ENCODE results near the gene VIM. TPM values are rescaled to one million over a fixed set of nuclear protein-coding genes. Genes with fewer than 3 reads are reported as not detected.
"Not testable (repeated sequence)": the region's sequence is repeated elsewhere in the genome, so short reads cannot be mapped to it uniquely, and the experiment has no call there.

The VIM gene
- total RNA-seq, 1 donor from 2014 or later, result 342 TPM

DNA sequence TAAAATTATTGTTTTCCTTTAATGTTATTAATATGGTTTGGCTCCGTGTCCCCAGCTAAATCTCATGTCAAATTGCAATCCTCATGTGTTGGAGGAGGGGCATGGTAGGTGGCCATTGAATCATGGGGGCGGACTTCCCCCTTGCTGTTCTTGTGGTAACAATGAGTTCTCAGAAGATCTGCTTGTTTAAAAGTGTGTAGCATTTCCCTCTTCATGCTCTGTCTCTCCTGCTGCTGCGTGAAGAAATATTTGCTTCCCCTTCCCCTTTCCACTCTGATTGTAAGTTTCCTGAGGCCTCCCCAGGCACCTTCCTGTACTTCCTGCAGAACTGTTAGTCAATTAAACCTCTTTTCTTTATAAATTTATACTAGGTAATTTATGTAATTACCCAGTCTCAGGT lies 27.5 kb downstream of the VIM start:
- H3K27ac Mint-ChIP-seq, result no peak overlapping the region
- peaks cover 13% of the 10 kb centered on the region for H3K4me1 Mint-ChIP-seq (ENCODE audit: low read depth)
- intact Hi-C loops (cut with micrococcal nuclease), result loop anchor here (5.0 kb wide), 1 partner anchor 193 kb away; no protein-coding TSS in a partner anchor
- DNase-seq (ENCODE audit: low spot score), result no peak
- H3K36me3 Mint-ChIP-seq (ENCODE audit: low read depth), result no peaks in the 10 kb centered on the region
- no peak overlapping the region for H3K4me3 Mint-ChIP-seq (ENCODE audit: low read depth)
- H3K27me3 Mint-ChIP-seq (ENCODE audit: low read depth), result peaks cover 12% of the 10 kb centered on the region
- H3K9me3 Mint-ChIP-seq, result peaks cover 3% of the 10 kb centered on the region

DNA sequence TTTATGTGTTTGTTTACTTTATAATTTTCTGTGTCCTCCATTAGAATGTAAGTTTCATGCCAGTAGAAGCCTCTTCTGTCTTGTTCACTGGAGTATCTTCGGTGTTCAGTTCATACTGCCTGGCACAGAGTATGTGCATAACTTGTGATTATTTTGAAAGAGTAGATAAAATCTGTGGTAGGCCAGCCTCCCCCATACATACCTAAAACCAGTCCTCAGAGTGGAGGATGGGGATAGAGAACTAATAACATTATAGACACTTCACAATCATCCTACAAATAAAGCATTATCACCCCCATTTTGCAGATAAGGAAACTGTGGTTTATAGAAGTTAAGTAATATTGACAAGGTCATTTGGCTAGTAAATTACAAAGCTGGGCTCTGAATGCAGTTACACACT lies 28.0 kb downstream of the VIM start:
- DNase-seq (ENCODE audit: low spot score), result no peak
- Mint-ChIP-seq H3K36me3 (ENCODE audit: low read depth) (no peaks in the 10 kb centered on the region), H3K27ac (no peak overlapping the region), H3K4me1 (ENCODE audit: low read depth) (peaks cover 13% of the 10 kb centered on the region), H3K9me3 (peaks cover 3% of the 10 kb centered on the region), H3K27me3 (ENCODE audit: low read depth) (peaks cover 12% of the 10 kb centered on the region), H3K4me3 (ENCODE audit: low read depth) (no peak overlapping the region)
- intact Hi-C loops (cut with micrococcal nuclease), result loop anchor here (5.0 kb wide), 1 partner anchor 194 kb away; no protein-coding TSS in a partner anchor

DNA sequence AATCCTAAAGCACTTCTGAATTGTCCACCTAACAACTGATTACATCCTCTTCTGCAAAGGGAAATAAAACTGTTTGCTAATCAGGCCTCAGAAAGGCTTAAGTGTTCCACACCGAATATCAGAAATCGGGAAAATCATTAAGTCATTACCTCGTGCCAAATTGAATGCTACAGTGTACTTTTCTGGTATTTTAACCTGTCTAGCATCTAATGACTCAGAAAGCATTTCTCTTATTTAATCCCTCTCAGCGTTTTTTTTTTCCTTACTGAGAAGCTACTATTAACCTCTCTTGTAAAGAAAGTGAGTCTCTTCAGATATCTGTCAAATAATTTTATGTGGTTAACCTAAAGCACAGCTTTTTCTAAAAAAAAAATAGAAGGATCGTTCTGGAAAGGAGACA lies 28.6 kb downstream of the VIM start:
- intact Hi-C loops (cut with micrococcal nuclease), result loop anchor here (1.0 to 5.0 kb wide), 5 partner anchors 26 to 428 kb away; no protein-coding TSS in a partner anchor
- Mint-ChIP-seq H3K9me3 (peaks cover 4% of the 10 kb centered on the region), H3K4me3 (ENCODE audit: low read depth) (no peak overlapping the region), H3K27me3 (ENCODE audit: low read depth) (peaks cover 12% of the 10 kb centered on the region), H3K27ac (no peak overlapping the region), H3K4me1 (ENCODE audit: low read depth) (peaks cover 13% of the 10 kb centered on the region), H3K36me3 (ENCODE audit: low read depth) (no peaks in the 10 kb centered on the region)
- no peak for DNase-seq (ENCODE audit: low spot score)

DNA sequence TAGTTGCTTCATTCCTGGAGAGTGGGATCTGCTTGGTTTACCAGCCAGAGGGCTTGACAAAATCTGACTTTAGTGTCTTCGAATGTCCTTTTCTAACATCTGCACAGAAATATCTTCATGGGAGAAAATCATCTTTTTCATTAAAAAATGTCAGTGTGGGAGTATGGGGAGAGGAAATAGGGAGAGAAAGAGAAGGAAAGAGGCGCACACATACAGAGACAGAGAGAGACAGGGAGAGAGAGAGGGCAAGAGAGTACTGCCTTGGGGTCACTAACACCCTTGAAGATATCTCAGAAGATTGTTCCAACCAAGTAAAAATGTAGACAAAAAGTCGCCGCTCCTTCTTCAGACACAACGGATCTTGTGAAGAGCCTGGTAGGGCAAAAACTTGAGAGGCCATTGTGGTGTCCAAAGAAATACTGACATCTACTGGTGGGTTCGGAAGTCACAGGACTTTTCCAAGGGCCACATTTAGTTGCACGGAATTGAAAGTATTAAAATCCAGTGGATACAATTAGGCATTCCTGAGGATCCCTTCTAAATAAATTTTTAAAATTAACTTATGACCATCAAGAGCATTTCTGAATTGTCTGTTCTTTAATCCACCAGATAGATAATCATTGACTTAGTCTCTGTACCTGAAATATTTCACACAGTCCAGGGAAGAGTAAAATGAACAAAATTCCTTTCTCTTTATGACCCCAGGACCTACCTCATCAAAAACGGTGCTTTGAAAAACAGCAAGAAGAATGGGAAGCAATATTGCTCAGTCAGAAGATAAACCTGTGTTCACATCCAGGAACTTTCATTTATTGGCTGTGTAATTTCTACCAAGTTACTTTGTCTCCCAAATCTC lies 29.7 kb downstream of the VIM start:
- H3K9me3 Mint-ChIP-seq, result peaks cover 10% of the 10 kb centered on the region
- peaks cover 12% of the 10 kb centered on the region for H3K27me3 Mint-ChIP-seq (ENCODE audit: low read depth)
- no peak overlapping the region for H3K27ac Mint-ChIP-seq
- DNase-seq (ENCODE audit: low spot score), result peak; percentile 40
- intact Hi-C loops (cut with micrococcal nuclease), result loop anchor here (1.0 to 5.0 kb wide), 5 partner anchors 27 to 429 kb away; no protein-coding TSS in a partner anchor
- H3K4me1 Mint-ChIP-seq (ENCODE audit: low read depth), result peaks cover 13% of the 10 kb centered on the region
- H3K36me3 Mint-ChIP-seq (ENCODE audit: low read depth), result no peaks in the 10 kb centered on the region
- no peak overlapping the region for H3K4me3 Mint-ChIP-seq (ENCODE audit: low read depth)

DNA sequence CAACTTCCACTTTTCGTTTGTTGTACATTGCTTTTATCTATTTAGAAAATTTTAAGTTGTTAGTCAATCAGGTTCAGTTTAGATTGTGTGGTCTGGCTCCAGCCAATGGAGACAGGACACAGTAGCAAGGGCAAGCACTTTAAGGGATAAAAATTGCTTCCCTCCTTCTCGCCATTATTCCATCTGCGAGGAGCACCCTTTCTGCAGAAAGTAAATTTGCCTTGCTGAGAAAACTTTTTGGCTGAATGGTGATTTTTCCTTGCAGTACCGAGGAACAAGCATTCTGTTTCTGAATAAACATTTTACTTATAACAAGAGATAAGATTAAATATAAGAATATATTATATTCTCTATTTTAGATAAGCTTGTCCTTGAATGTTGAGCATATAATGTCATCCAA lies 34.5 kb downstream of the VIM start:
- H3K27me3 Mint-ChIP-seq (ENCODE audit: low read depth), result no peaks in the 10 kb centered on the region
- no peak for DNase-seq (ENCODE audit: low spot score)
- H3K36me3 Mint-ChIP-seq (ENCODE audit: low read depth), result peaks cover 6% of the 10 kb centered on the region
- H3K4me1 Mint-ChIP-seq (ENCODE audit: low read depth), result peaks cover 2% of the 10 kb centered on the region
- H3K27ac Mint-ChIP-seq, result no peak overlapping the region
- H3K9me3 Mint-ChIP-seq, result peaks cover 33% of the 10 kb centered on the region
- H3K4me3 Mint-ChIP-seq (ENCODE audit: low read depth), result no peak overlapping the region
- intact Hi-C loops (cut with micrococcal nuclease), result no loop called here

DNA sequence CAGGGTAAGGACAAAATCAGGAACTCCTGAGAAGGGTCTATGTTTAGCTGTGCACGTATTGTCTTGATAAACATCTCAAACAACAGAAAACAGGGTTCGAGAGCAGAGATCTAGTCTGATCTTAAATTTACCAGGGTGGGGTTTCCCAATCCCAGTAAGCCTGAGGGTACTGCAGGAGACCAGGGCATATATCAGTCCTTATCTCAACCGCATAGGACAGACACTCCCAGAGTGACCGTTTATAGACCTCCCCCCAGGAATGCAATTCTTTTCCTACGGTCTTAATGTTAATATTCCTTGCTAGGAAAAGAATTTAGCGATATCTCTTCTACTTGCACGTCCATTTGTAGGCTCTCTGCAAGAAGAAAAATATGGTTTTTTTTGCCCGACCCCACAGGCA lies 35.5 kb downstream of the VIM start:
- intact Hi-C loops (cut with micrococcal nuclease), result no loop called here
- H3K27ac Mint-ChIP-seq, result no peak overlapping the region
- H3K36me3 Mint-ChIP-seq (ENCODE audit: low read depth), result peaks cover 6% of the 10 kb centered on the region

DNA sequence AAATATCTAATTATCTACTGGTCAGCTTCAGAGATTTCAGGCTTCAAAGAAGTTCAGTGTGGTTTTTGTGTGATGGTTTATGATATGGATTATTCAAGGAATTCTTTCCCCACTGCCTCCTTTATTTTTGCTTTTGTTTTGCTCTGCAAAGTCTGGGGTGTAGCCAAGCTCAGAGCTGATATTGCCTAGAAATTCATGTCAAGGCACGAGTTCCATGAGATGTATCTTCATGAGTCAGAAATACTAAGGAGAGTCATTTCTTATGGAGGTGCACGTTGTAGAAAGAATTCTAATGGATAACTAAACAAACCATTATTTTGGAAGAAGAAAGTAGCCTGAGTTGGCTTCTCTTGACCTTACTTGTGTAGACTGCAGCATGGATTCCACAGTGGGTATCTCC lies 37.4 kb downstream of the VIM start:
- no peak overlapping the region for H3K4me3 Mint-ChIP-seq (ENCODE audit: low read depth)
- intact Hi-C loops (cut with micrococcal nuclease), result no loop called here

More for the DNA sequence above, 35.5 kb downstream of the VIM start:
- H3K4me3 Mint-ChIP-seq (ENCODE audit: low read depth), result no peak overlapping the region
- H3K9me3 Mint-ChIP-seq, result peaks cover 33% of the 10 kb centered on the region
- peaks cover 6% of the 10 kb centered on the region for H3K27me3 Mint-ChIP-seq (ENCODE audit: low read depth)
- no peak for DNase-seq (ENCODE audit: low spot score)
- no peaks in the 10 kb centered on the region for H3K4me1 Mint-ChIP-seq (ENCODE audit: low read depth)

DNA sequence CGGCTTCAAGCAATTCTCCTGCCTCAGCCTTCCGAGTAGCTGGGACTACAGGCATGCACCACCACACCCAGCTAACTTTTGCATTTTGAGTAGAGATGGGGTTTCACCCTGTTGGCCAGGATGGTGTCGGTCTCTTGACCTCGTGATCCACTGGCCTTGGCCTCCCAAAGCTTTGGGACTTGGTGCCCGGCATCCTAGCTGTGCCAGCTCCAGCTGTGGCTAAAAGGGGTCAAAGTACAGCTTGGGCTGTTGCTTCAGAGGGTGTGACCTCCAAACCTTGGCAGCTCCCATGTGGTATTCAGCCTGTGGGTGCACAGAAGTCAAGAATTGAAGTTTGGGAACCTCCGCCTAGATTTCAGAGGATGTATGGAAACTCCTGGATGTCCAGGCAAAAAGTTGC lies 38.5 kb downstream of the VIM start:
- H3K36me3 Mint-ChIP-seq (ENCODE audit: low read depth); H3K4me3 Mint-ChIP-seq (ENCODE audit: low read depth); intact Hi-C loops (cut with micrococcal nuclease); H3K27ac Mint-ChIP-seq; H3K27me3 Mint-ChIP-seq (ENCODE audit: low read depth); DNase-seq (ENCODE audit: low spot score); H3K4me1 Mint-ChIP-seq (ENCODE audit: low read depth): not testable (repeated sequence)
- peaks cover 30% of the 10 kb centered on the region for H3K9me3 Mint-ChIP-seq

More for the DNA sequence above, 37.4 kb downstream of the VIM start:
- DNase-seq (ENCODE audit: low spot score), result no peak
- H3K36me3 Mint-ChIP-seq (ENCODE audit: low read depth), result peaks cover 6% of the 10 kb centered on the region
- no peaks in the 10 kb centered on the region for H3K4me1 Mint-ChIP-seq (ENCODE audit: low read depth)
- peaks cover 10% of the 10 kb centered on the region for H3K27me3 Mint-ChIP-seq (ENCODE audit: low read depth)
- H3K27ac Mint-ChIP-seq, result no peak overlapping the region
- H3K9me3 Mint-ChIP-seq, result peaks cover 30% of the 10 kb centered on the region

DNA sequence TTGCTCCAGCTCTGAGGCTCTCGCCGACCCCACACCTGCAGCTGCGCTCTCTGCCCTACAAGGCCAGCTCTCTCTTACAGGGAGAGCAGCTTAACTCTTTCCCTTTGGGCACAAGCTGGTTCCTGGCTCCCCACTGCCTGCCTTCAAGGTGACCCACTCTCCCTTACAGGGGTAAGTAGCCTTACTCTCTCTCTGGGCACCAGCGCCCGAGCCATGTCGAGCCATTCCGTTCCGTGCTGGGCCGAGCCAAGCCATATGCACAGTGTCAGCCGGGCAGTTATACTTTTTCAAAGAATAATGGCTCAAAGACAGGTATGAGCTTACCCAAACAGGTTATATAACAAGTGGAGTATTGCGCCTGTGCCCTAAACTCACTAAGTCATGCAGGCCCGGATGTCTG lies 44.6 kb downstream of the VIM start:
- intact Hi-C loops (cut with micrococcal nuclease), result no loop called here
- H3K36me3 Mint-ChIP-seq (ENCODE audit: low read depth), result no peaks in the 10 kb centered on the region
- no peak overlapping the region for H3K4me3 Mint-ChIP-seq (ENCODE audit: low read depth)
- peaks cover 2% of the 10 kb centered on the region for H3K4me1 Mint-ChIP-seq (ENCODE audit: low read depth)
- H3K27me3 Mint-ChIP-seq (ENCODE audit: low read depth), result peaks cover 10% of the 10 kb centered on the region
- no peak overlapping the region for H3K27ac Mint-ChIP-seq
- DNase-seq (ENCODE audit: low spot score), result no peak
- no peaks in the 10 kb centered on the region for H3K9me3 Mint-ChIP-seq

DNA sequence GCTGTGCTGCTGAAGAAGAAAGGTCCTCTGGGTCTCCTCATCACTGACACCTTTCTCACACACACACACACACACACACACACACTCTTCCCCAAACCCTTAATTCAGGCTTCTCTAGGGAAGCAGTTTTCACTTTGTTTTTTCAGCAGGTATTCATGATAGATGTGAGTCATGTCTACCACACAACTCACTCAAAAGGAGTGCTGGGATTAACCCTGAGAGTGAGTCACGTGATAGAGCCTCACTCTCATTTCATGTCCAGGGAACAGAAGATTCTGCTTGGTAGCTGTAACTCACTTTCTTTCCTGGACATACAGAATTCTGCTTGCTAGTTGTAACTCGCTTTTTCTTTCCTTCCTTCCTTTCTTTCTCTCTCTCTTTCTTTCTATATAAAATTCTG lies 45.4 kb downstream of the VIM start:
- no peak overlapping the region for H3K4me3 Mint-ChIP-seq (ENCODE audit: low read depth)
- intact Hi-C loops (cut with micrococcal nuclease), result no loop called here
- no peaks in the 10 kb centered on the region for H3K36me3 Mint-ChIP-seq (ENCODE audit: low read depth)
- H3K4me1 Mint-ChIP-seq (ENCODE audit: low read depth), result peaks cover 2% of the 10 kb centered on the region
- no peak for DNase-seq (ENCODE audit: low spot score)
- H3K9me3 Mint-ChIP-seq, result no peaks in the 10 kb centered on the region
- no peak overlapping the region for H3K27ac Mint-ChIP-seq
- peaks cover 3% of the 10 kb centered on the region for H3K27me3 Mint-ChIP-seq (ENCODE audit: low read depth)

DNA sequence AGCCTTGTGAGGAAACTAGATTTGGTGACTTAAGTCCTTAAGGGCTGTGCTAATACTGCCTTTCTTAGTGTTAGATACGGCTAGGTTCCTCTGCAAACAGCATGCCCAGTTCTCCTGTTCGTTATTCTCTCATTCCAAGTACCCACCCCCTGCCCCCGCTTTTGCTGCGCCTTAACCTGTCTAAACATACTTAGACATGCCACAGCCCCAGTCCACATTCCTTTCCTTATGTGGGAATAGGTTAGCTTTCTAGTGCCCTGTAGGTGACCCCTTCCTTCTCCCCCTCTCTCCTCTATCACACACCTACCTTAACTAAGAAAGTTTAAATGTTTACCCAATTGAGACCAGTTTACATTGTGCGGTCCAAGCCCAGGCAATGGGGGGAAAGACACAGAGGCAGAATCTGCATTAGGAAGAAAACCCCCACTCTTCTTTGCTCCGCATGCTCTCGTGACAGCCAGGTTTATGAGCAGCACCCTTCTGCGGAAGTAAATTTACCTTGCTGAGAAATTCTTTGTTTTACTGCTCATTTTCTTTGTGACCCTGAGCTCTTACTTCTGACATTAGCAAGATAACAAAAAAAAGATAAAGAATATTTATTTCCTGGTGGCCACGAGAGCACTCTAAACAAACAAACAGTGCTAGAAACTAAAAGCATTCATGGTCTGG lies 48.8 kb downstream of the VIM start:
- no peak for DNase-seq (ENCODE audit: low spot score)
- peaks cover 2% of the 10 kb centered on the region for H3K27me3 Mint-ChIP-seq (ENCODE audit: low read depth)
- intact Hi-C loops (cut with micrococcal nuclease), result no loop called here
- peaks cover 10% of the 10 kb centered on the region for H3K9me3 Mint-ChIP-seq
- peaks cover 2% of the 10 kb centered on the region for H3K4me1 Mint-ChIP-seq (ENCODE audit: low read depth)
- H3K36me3 Mint-ChIP-seq (ENCODE audit: low read depth), result no peaks in the 10 kb centered on the region
- H3K4me3 Mint-ChIP-seq (ENCODE audit: low read depth), result no peak overlapping the region
- no peak overlapping the region for H3K27ac Mint-ChIP-seq

DNA sequence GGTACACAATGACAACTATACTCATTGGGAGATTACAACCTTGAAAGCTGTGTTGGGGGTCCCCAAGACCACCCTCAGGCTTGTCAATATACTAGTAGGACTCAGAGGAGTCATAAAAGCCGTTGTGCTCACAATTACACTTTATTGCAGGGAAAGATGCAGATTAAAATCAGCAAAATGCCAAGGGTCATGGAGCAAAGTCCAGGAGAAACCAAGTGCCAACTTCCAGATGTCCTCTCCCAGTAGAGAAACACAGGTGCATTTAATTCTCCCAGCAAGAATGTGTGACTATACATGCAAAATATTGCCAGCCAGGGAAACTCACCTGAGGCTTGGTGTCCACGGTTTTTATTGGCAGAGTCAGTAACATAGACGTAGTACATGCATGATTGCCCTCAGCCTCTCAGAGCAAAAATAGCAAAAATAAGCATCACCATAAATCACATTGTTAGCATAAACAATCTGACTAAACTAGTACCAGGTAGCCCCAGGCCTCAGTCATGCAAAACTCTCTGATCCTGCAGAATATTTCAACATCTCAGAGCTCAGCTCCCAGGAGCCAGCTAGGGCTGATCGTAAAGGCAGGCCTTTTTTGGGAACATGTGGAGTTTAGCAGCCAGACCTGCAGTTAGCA lies 50.7 kb downstream of the VIM start:
- Mint-ChIP-seq H3K27me3 (ENCODE audit: low read depth) (peaks cover 2% of the 10 kb centered on the region), H3K36me3 (ENCODE audit: low read depth) (no peaks in the 10 kb centered on the region), H3K4me3 (ENCODE audit: low read depth) (no peak overlapping the region), H3K9me3 (peaks cover 13% of the 10 kb centered on the region), H3K4me1 (ENCODE audit: low read depth) (no peaks in the 10 kb centered on the region), H3K27ac (no peak overlapping the region)
- intact Hi-C loops (cut with micrococcal nuclease), result no loop called here
- no peak for DNase-seq (ENCODE audit: low spot score)

DNA sequence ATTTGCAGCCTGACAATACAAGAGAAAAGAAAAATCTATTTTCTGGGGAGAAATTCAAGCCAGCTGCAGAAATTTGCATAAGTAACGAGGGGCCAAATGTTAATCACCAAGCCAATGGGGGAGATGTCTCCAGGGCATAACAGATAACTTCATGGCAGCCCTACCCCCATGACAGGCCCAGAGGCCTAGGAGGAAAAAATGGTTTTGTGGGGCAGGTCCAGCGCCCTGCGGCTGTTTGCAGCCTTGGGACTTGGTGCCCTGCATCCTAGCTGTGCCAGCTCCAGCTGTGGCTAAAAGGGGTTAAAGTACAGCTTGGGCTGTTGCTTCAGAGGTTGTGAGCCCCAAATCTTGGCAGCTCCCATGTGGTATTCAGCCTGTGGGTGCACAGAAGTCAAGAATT lies 54.3 kb downstream of the VIM start:
- DNase-seq (ENCODE audit: low spot score), result no peak
- intact Hi-C loops (cut with micrococcal nuclease), result no loop called here
- Mint-ChIP-seq H3K4me1 (ENCODE audit: low read depth) (no peaks in the 10 kb centered on the region), H3K36me3 (ENCODE audit: low read depth) (no peaks in the 10 kb centered on the region), H3K4me3 (ENCODE audit: low read depth) (no peak overlapping the region), H3K27ac (no peak overlapping the region), H3K27me3 (ENCODE audit: low read depth) (peaks cover 6% of the 10 kb centered on the region), H3K9me3 (peaks cover 13% of the 10 kb centered on the region)

Data from activated T-helper 2 cell treated with anti-CD3 and anti-CD28 coated beads, Interferon-gamma antibody, Interleukin-2, Interleukin-4, amounts not matched to agents 10 μg/mL and 5 μg/mL and 100 μg/mL, durations not matched to agents 14 hours and 24 hours and 36 hours (primary cell).